GM12874 (cell line): ENCODE data around the gene GNG7.

Experiments used
- CTCF ChIP-seq: IDR thresholded peaks from 2 replicates; pipeline ENCODE4 v1.5.1; 2011; ENCODE audit warnings: low read depth, mild to moderate bottlenecking, control low read depth, low read length, moderate library complexity; ENCODE audit not compliant: insufficient read depth

GNG7 gene

GRCh38 chr19:2636897-2637683 lies 65.4 kb downstream of the GNG7 start:
- peak; percentile 94 for TF ChIP-seq CTCF

- no peak for TF ChIP-seq CTCF
Observed at GRCh38 chr19:2636141-2636896, 66.2 kb downstream of the GNG7 start.

GRCh38 chr19:2634960-2635359 lies 67.5 kb downstream of the GNG7 start:
- no peak for TF ChIP-seq CTCF

- no peak for TF ChIP-seq CTCF
Observed at GRCh38 chr19:2634228-2634951, 68.1 kb downstream of the GNG7 start.

GRCh38 chr19:2633693-2634075 lies 68.8 kb downstream of the GNG7 start:
- TF ChIP-seq CTCF: no peak

- no peak for TF ChIP-seq CTCF
Observed at GRCh38 chr19:2631213-2631821, 71.2 kb downstream of the GNG7 start.
